ENCODE data around the gene PPM1L.

PPM1L gene

GRCh38 chr3:160840590-160840989 lies 84.6 kb downstream of the PPM1L start:
- ChIA-PET CTCF (interaction anchor here (0.9 to 3.0 kb wide), 5 partner anchors 10 to 103 kb away, joined by 3 to 10 read pairs (median 6); no protein-coding TSS in a partner anchor), POLR2A (no interaction called here)
- TF ChIP-seq CTCF (IDR thresholded peaks at IDR 0.05; ENCODE audit: control extremely low read depth, extremely low read depth, low read depth, missing control alignments): no peak
- DNase-seq (ENCODE audit: extremely low spot score): no peak

DNA sequence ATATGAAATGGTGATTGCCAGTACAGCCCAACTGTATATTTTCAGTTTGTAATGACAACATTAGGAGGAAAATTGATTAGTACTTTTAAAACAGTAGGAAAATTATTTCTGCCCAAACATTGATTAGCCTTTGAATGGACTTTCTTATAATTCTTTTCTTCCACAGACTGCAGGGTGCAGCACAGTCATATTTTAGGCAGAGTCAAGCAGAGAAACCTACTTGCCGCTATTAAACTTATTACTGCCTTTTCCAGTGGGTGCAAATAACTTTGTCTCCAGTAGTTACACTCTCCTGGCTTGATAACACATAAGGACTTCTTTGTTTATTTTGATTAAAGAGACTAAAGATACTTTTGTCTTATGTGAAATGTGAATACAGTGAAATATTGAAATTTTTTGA lies 85.4 kb downstream of the PPM1L start:
- TF ChIP-seq CTCF (IDR thresholded peaks at IDR 0.05; ENCODE audit: control extremely low read depth, extremely low read depth, low read depth, missing control alignments): peak; percentile 11
- CTCF ChIA-PET: interaction anchor here (1.3 to 3.0 kb wide), 4 partner anchors 11 to 102 kb away, joined by 4 to 10 read pairs (median 7); no protein-coding TSS in a partner anchor
- no peak for DNase-seq (ENCODE audit: extremely low spot score)
- POLR2A ChIA-PET: no interaction called here

- POLR2A ChIA-PET: no interaction called here
- TF ChIP-seq CTCF (IDR thresholded peaks at IDR 0.05; ENCODE audit: control extremely low read depth, extremely low read depth, low read depth, missing control alignments): no peak
- CTCF ChIA-PET: interaction anchor here (0.9 to 3.0 kb wide), 5 partner anchors 12 to 101 kb away, joined by 3 to 10 read pairs (median 6); no protein-coding TSS in a partner anchor
- DNase-seq (ENCODE audit: extremely low spot score): no peak
These were observed 86.3 kb downstream of the PPM1L start for GRCh38 chr3:160842021-160843005.

DNA sequence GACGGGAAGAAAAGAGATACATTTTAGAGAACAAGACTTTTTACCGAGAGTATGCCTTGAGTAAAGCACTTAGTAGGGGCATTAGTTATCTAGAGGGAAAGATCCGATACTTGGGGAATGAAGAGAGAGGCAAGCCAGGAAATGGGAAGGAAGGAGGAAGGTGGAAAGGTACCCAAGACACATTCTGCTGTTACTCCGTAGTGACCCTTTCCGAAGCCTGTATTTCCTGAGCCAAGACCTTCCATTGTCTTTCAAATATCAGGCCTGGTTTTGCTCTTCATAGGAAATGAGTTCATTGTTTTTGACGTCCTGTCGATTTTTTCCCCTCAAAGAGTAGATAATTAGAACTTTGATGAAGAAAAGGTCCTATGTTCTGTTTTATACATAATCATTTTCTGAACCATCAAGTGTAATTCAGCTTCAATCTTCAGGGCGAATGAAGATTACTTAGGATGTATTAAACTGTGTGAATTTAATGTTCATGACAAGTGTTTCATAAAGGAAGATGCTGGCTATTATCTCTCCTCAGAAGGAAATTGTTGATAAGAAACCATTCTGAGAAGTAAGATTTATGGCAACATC lies 95.7 kb downstream of the PPM1L start:
- TF ChIP-seq CTCF (IDR thresholded peaks at IDR 0.05; ENCODE audit: control extremely low read depth, extremely low read depth, low read depth, missing control alignments): no peak
- POLR2A ChIA-PET: no interaction called here
- no peak for DNase-seq (ENCODE audit: extremely low spot score)
- CTCF ChIA-PET: no interaction called here

DNA sequence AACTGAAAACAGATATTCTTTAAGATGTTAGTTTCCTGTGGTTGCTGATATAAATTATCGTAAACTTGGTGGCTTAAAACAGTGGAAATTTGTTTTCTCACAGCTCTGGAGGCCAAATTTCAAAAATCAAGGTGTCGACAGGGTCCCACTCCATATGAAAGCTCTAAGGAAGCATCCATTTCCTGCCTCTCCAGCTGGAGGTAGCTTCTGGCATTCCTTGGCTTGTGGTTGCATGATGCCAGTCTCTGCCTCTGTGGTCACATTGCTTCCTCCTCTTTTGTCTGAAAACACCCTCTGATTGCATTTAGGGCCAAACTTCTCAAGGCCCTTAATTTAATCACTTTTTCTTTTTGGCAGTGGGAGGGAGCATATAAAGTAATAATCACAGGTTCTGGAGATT lies 96.8 kb downstream of the PPM1L start:
- DNase-seq (ENCODE audit: extremely low spot score): no peak
- ChIA-PET CTCF (no interaction called here), POLR2A (no interaction called here)
- TF ChIP-seq CTCF (IDR thresholded peaks at IDR 0.05; ENCODE audit: control extremely low read depth, extremely low read depth, low read depth, missing control alignments): no peak

DNA sequence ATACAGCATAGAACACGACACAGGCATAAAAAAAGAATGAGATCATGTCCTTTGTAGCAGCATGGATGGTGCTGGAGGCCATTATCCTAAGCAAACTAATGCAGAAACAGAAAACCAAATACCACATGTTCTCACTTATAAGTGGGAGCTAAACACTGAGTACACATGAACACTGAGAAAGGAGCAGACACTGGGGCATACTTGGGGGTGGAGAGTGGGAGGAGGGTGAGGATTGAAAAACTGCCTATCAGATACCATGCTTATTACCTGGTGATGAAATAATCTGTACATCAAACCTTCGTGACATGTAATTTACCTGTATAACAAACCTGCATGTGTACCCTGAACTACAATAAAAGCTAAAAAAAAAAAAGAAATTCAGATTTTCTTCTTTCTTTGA lies 100.4 kb downstream of the PPM1L start:
- ChIA-PET POLR2A (no interaction called here), CTCF (no interaction called here)
- no peak for TF ChIP-seq CTCF (IDR thresholded peaks at IDR 0.05; ENCODE audit: control extremely low read depth, extremely low read depth, low read depth, missing control alignments)
- no peak for DNase-seq (ENCODE audit: extremely low spot score)

All from GM10248 (cell line).